Measurements from ENCODE around the gene TRIM10.

TRIM10 gene, protein sequence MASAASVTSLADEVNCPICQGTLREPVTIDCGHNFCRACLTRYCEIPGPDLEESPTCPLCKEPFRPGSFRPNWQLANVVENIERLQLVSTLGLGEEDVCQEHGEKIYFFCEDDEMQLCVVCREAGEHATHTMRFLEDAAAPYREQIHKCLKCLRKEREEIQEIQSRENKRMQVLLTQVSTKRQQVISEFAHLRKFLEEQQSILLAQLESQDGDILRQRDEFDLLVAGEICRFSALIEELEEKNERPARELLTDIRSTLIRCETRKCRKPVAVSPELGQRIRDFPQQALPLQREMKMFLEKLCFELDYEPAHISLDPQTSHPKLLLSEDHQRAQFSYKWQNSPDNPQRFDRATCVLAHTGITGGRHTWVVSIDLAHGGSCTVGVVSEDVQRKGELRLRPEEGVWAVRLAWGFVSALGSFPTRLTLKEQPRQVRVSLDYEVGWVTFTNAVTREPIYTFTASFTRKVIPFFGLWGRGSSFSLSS
- total RNA-seq: 0 to 0.10 (median 0) reads per million in 9 experiments

DNA sequence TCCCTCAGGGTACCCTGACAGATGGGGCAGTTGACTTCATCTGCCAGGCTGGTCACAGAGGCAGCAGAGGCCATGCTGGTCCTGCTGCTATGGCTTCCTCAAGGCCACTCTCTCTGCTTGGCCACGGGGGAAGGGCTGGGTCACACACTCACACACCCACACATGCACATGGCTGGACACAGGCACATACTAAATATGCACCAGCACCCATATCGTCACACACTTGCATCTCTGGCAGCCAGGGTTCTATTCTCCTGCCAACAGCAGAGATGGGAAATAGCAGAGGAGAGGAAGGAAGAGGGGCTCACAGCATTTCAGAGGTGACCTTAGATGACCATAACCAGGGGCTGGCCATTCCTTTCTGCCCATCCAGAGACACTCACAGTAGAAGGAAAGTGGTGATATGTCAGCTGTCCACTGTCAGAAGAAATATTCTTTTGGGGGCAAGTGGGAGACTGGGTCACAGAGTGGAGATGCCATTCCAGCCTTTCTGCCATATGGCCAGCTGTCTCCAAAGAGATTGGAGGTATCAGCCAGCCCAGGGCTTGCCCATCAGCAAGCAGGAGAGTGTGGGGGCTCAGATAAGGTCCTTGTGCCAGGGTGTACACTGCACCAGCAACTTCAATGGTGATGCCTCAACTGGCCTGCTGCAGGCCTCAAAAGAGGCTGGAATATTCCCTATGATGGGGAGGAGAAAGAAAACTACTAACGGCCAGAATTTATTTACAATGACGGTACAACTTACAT is at the start of gene TRIM10:
Gene TRIM10, minus strand, starts transcription at position 427 of the 747 bp plus-strand sequence. Its CDS starts 353 bp downstream, at position 74.
- H3K4me3 Mint-ChIP-seq: no peak within 1 kb of the TSS
- no peak within 1 kb of the TSS for H3K27ac Mint-ChIP-seq
- H3K36me3 Mint-ChIP-seq (ENCODE audit: insufficient read depth): no peaks in the 10 kb centered on the region
- ATAC-seq (replicated peaks): no peak
- peaks cover 0 to 10% of the 10 kb centered on the region in 2 donors for H3K4me1 Mint-ChIP-seq (ENCODE audit: low read depth in 2 of 2)
- H3K9me3 Mint-ChIP-seq: no peaks in the 10 kb centered on the region
- H3K27me3 Mint-ChIP-seq: peaks cover 41 to 83% of the 10 kb centered on the region in 2 donors
- DNase-seq: no peak

DNA sequence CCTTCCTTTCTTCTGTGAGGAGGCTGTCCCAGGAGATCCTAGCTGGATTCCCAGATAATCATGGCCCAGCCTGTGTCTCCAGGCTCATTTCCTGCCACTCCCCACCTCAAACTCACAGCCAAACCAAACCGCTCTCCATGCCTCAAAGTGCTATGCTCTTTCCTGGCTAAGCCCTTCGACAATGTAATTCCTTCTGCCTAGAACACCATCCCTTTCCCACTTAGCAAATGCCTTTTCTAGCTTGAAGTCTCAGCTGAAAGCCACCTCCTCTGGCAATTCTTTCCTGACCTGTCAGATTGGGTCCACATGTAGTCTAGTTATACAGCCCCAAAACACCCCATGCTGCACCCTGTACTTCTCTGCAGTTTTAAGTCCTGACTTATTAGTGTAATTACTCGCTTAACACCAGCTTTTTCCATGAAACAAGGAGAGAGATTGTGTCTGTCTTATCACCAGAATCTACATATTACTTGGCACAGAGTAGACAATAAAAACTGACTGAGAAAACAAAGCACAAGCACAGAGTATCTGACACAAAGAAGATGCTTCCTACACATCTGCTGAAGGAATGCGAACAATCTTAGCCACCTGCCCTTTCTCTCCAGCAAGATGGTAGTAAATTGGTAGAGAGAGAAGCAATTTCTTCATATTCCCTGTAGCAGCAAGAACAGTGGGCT is 46.7 kb upstream of the TRIM10 start:
- Mint-ChIP-seq H3K36me3 (ENCODE audit: insufficient read depth) (peaks cover 27% of the 10 kb centered on the region), H3K27ac (peak overlapping the region; percentile 5 to 17), H3K27me3 (no peaks in the 10 kb centered on the region), H3K4me3 (peak overlapping the region; percentile 4 to 26), H3K4me1 (ENCODE audit: low read depth in 2 of 2) (peaks cover 58 to 80% of the 10 kb centered on the region in 2 donors), H3K9me3 (no peaks in the 10 kb centered on the region)
- ATAC-seq (replicated peaks) (no peak), DNase-seq (no peak)

DNA sequence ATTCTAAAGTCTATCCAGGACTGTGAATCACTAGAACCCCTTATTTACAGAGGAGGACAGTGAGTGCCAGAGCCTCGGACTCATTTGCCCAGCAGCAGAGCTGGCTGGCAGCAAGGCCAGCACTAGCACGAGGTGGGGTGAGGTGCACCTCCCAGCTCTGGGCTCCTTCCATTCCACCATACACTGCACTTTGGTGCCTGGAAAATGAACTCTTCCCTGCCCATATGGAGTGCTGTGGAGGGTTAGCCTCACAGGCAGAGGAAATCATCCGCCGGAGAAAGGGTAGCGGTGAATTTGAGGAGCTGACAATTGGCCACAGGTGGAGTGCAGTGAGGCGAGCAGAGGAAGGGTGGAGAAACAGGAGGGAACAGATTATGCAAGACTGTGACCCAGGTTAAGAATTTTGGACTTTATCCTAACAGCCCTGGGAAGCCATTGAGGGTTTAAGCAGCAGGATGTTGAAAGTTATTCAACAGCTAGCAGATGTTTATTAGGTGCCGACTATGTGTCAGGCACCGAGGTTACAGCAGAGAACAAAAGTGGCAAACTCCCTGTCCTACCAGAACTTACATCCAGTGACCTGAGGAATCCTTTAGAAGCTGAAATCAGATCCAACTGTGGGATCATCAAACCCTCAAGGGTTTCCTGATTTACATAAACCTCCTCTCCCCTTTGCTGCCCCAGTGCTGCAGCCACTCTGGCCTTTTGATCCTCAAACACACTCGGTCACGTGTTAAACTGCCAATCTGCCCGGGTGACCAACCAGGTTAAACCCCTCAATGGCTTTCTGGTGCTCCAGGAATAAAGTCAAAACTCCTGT is 46.0 kb upstream of the TRIM10 start:
- H3K36me3 Mint-ChIP-seq (ENCODE audit: insufficient read depth): peaks cover 23% of the 10 kb centered on the region
- DNase-seq (no peak), ATAC-seq (replicated peaks) (no peak)
- H3K4me1 Mint-ChIP-seq (ENCODE audit: low read depth in 2 of 2): peaks cover 54 to 77% of the 10 kb centered on the region in 2 donors
- H3K27ac Mint-ChIP-seq: peak overlapping the region; percentile 5 to 17
- peak overlapping the region in 1 of 2 donors; percentile 23 for H3K4me3 Mint-ChIP-seq
- H3K27me3 Mint-ChIP-seq: no peaks in the 10 kb centered on the region
- H3K9me3 Mint-ChIP-seq: no peaks in the 10 kb centered on the region

DNA sequence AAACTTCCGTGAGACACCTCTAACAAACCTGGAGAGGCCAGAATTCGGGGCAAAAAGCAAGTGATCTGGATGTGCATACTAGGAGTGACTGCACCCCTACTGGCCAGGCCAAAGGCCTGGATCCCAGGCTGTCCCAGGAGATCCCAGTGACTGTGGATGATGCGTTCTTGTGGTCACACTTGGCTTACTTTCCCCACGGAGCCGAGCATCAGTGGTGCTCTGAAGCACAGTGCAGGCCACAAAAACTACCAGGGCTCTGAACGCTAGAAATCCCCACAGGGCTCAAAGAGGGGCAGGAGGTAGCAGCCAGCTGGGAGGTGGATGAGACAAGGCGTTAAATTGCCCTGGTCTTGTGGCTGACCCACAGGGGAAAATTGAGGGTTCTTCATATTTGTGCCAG is 45.1 kb upstream of the TRIM10 start:
- H3K4me3 Mint-ChIP-seq: no peak overlapping the region
- H3K27ac Mint-ChIP-seq: peak overlapping the region; percentile 62 to 80
- H3K27me3 Mint-ChIP-seq: no peaks in the 10 kb centered on the region
- H3K36me3 Mint-ChIP-seq (ENCODE audit: insufficient read depth): peaks cover 28% of the 10 kb centered on the region
- H3K4me1 Mint-ChIP-seq (ENCODE audit: low read depth in 2 of 2): peaks cover 52 to 70% of the 10 kb centered on the region in 2 donors
- ATAC-seq (replicated peaks): no peak
- DNase-seq: no peak
- no peaks in the 10 kb centered on the region for H3K9me3 Mint-ChIP-seq

DNA sequence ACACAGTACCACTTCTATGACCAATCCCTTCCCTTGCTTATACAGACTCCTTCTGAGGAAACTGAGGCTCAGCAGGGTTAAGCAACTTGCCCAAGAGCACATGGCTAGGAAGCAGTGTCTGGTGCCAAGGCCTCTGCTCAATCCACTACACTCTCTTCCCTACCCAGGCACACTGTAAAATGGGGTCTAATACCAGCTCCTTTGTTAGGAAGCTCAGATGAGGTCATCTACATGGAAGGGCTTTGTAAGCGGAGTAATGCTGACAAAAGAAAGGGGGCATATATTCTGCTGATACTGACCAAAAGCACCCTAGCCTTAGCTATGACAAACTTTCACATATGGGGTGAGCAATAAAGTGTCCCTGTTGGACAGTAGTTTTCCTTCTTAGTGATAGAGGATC is 43.1 kb upstream of the TRIM10 start:
- H3K36me3 Mint-ChIP-seq (ENCODE audit: insufficient read depth): peaks cover 40% of the 10 kb centered on the region
- DNase-seq (no peak), ATAC-seq (replicated peaks) (no peak)
- H3K4me1 Mint-ChIP-seq (ENCODE audit: low read depth in 2 of 2): peaks cover 44 to 64% of the 10 kb centered on the region in 2 donors
- no peaks in the 10 kb centered on the region for H3K9me3 Mint-ChIP-seq
- H3K4me3 Mint-ChIP-seq: no peak overlapping the region
- H3K27me3 Mint-ChIP-seq: no peaks in the 10 kb centered on the region
- H3K27ac Mint-ChIP-seq: peak overlapping the region; percentile 13 to 41

DNA sequence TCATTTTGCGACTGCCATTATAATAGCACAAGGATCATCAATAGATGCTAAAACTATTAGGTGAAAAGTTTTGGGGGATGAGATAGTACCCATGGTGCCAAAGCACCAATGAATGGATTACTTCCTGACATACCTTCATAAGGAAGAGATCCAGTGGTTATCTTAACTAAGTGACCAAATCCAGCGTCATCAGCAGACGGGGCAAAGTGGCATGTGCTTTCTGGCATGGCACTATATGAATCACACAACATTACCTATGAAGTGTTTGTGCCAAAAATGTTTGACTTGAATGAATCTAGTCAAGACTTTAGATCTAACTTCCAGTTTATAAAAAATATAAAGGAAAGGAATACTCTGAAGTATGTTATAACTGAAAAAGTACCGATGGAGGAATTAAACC is 41.4 kb upstream of the TRIM10 start:
- H3K27me3 Mint-ChIP-seq: no peaks in the 10 kb centered on the region
- H3K36me3 Mint-ChIP-seq (ENCODE audit: insufficient read depth): peaks cover 48% of the 10 kb centered on the region
- H3K4me3 Mint-ChIP-seq: no peak overlapping the region
- H3K9me3 Mint-ChIP-seq: no peaks in the 10 kb centered on the region
- H3K4me1 Mint-ChIP-seq (ENCODE audit: low read depth in 2 of 2): peaks cover 32 to 61% of the 10 kb centered on the region in 2 donors
- DNase-seq (no peak), ATAC-seq (replicated peaks) (no peak)
- no peak overlapping the region for H3K27ac Mint-ChIP-seq

DNA sequence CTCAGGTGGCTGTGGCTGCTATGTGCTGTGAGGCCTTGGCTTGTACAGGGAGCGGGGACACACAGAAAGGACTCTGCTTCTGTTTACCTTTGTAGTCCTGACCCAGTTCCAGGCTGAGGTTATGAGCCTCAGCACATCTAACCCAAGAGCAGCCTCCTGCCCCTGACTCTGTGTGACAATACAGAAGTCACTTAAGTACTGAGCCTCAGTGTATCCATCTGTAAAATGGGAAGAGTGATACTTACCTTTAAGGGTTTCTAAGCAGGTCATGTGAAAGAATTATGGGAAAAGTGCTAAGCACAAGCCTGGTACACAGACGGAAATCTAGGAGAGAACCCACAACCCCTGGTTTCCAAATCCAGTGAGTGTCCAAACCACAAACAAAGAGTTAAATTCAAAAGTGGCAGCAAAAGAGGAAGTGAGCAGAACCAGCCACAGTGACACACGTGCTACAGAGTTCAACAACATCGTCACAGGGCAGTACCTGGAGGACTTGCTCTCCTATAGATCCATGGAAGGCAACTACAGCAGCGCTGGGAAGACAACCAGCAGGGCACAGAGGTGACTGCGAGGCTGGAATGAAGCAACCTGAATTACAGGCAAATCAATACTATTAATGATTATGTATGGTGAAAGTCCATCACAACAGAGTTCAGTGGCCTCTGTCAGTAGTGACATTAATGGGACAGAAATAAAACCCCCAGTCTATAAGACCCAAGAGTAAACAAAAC is 39.7 kb upstream of the TRIM10 start:
- Mint-ChIP-seq H3K36me3 (ENCODE audit: insufficient read depth) (peaks cover 58% of the 10 kb centered on the region), H3K4me3 (no peak overlapping the region), H3K4me1 (ENCODE audit: low read depth in 2 of 2) (peaks cover 27 to 50% of the 10 kb centered on the region in 2 donors), H3K9me3 (no peaks in the 10 kb centered on the region), H3K27ac (peak overlapping the region; percentile 54 to 75), H3K27me3 (no peaks in the 10 kb centered on the region)
- DNase-seq (no peak), ATAC-seq (replicated peaks) (no peak)

DNA sequence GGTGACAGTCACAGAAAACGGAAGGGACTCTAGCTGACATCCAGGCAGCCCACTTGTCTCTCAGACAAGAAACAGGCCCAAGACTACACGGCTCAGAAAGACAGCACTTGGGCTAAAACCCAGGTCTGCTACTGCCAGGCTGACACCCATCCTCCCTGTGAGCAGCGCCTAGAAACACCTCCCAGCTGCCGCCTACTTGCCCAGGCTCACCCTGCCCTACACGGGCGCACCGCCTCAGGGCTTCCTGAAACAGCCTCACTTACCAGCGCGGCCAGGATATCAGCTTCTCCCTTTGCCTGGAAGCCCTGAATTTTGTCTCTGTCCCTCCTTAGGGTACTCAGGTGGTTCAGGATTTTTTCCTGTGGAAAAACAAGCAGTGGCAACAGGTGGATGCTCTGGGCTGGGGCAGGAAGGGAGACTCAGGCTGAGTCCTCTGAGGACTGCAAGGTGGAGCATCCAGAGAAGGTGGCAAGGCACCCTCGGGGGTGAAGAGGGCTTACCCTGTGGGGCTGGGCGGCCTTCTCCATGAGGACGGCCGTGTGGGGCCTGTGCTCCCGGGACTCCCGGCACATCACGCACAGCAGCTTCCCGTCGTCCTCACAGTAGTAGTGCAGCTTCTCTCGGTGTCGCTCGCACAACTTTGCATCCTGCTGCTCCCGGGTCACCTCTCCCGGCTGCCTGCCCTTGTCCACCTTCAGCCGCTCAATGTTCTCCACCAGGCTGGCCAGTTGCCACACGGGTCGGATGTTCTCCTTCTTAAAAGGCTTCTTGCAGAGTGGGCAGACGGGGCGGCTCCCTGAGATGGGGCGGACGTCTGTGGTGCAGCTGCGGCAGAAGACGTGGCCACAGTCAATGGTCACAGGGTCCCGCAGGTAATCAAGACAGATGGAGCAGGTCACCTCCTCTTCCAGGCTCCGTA is 37.4 kb upstream of the TRIM10 start:
- H3K36me3 Mint-ChIP-seq (ENCODE audit: insufficient read depth): peaks cover 65% of the 10 kb centered on the region

DNA sequence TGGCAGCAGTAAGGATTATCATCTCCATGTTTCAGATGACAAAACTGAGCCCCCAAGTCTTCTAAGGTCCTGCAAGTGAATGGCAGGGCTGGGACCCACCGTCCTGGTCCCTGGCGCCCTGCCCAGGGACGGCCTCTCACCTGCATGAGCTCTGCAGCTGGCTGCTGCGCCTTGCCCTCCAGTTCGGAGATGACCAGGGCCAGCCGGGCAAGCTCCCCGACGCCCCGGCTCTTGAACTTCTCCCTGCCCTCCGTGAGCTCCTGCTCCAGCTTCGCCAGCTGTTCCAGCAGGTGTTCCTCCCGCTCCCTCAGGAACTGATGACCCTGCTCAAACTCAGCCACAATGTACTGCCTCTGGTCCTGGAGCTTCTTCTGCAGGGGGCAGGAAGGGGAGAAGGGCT is 35.4 kb upstream of the TRIM10 start:
- peak overlapping the region; percentile 59 to 91 for H3K27ac Mint-ChIP-seq
- H3K36me3 Mint-ChIP-seq (ENCODE audit: insufficient read depth): peaks cover 67% of the 10 kb centered on the region
- no peak overlapping the region for H3K4me3 Mint-ChIP-seq

More for the DNA sequence above, 37.4 kb upstream of the TRIM10 start:
- ATAC-seq (replicated peaks) (no peak), DNase-seq (no peak)
- Mint-ChIP-seq H3K4me3 (no peak overlapping the region), H3K4me1 (ENCODE audit: low read depth in 2 of 2) (peaks cover 19 to 37% of the 10 kb centered on the region in 2 donors), H3K27me3 (no peaks in the 10 kb centered on the region), H3K27ac (peak overlapping the region; percentile 42 to 74), H3K9me3 (no peaks in the 10 kb centered on the region)

DNA sequence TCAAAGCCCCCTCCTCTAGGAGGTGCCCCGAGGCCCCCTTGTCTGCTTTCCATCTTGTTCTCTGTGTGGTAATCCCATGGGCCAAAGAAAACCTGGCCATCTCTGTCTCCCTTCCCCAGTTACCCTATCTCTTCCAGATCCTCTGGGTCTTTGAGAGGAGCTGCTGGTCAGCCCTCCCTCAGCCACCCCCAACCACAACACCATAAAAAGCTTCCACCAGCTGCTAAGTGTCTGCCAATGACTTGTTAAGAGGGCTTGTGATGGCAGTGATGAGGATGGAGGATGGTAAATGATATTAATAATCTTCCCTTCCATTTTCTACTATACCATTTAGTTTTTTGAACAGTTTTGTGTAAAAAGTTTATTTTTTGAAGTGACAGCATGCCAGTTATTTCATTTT is 34.9 kb upstream of the TRIM10 start:
- ATAC-seq (replicated peaks): no peak
- peak overlapping the region; percentile 59 to 91 for H3K27ac Mint-ChIP-seq
- H3K27me3 Mint-ChIP-seq: no peaks in the 10 kb centered on the region
- peaks cover 67% of the 10 kb centered on the region for H3K36me3 Mint-ChIP-seq (ENCODE audit: insufficient read depth)
- no peak overlapping the region for H3K4me3 Mint-ChIP-seq
- no peaks in the 10 kb centered on the region for H3K9me3 Mint-ChIP-seq
- peaks cover 20 to 34% of the 10 kb centered on the region in 2 donors for H3K4me1 Mint-ChIP-seq (ENCODE audit: low read depth in 2 of 2)
- DNase-seq: no peak

More for the DNA sequence above, 35.4 kb upstream of the TRIM10 start:
- Mint-ChIP-seq H3K9me3 (no peaks in the 10 kb centered on the region), H3K27me3 (no peaks in the 10 kb centered on the region), H3K4me1 (ENCODE audit: low read depth in 2 of 2) (peaks cover 21 to 34% of the 10 kb centered on the region in 2 donors)
- DNase-seq (no peak), ATAC-seq (replicated peaks) (no peak)

DNA sequence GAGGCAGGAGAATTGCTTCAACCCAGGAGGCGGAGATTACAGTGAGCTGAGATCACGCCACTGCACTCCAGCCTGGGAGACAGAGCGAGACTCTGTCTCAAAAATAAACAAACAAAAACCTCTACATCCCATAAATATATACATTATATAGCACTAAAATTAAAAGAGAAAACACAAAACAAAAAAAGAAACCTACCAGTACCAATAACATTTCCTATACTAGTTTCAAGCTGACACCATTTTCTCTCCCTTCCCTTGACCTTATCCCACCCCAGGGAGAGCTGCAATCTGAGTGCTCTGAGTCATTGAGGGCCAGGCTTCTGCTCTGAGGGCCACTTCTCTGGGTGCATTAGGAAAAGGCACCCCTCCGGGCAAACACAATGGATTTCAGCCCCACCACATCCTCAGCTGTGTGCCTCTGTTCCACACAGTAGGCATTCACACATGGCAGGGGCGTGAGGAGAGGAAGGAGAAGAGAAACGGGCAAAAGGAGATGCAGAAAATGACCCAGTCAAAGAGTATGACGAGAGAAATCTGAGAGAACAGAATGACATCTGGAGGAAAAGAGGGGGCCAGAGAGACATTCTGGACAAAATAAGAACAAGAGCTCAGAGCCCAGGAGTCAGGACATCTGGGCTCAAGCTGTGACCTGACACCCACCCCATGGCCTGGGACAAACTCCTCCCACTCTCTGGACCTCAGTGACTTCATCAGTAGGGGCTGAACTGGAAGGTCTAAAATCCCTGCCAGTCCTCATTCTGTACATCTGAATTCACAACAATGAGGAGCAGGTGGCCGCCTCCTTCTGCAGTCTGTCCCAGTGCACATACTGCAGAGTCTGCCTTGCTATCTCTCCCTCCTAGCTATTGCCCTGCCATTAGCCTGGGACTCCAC is 34.0 kb upstream of the TRIM10 start:
- Mint-ChIP-seq H3K9me3 (no peaks in the 10 kb centered on the region), H3K4me1 (ENCODE audit: low read depth in 2 of 2) (peaks cover 14 to 28% of the 10 kb centered on the region in 2 donors), H3K36me3 (ENCODE audit: insufficient read depth) (peaks cover 70% of the 10 kb centered on the region), H3K27ac (peak overlapping the region; percentile 59 to 91), H3K27me3 (no peaks in the 10 kb centered on the region), H3K4me3 (no peak overlapping the region)
- DNase-seq: no peak
- no peak for ATAC-seq (replicated peaks)
